GM18909 (cell line): ENCODE measurements around the gene INO80B.

Experiments
- ATAC-seq: cut with Tn5 transposase; IDR thresholded peaks from one replicate; pipeline ENCODE4 v1.9.1; 2021; ENCODE audit warnings: mild to moderate bottlenecking; ENCODE audit not compliant: unreplicated experiment, poor library complexity

Gene INO80B

DNA sequence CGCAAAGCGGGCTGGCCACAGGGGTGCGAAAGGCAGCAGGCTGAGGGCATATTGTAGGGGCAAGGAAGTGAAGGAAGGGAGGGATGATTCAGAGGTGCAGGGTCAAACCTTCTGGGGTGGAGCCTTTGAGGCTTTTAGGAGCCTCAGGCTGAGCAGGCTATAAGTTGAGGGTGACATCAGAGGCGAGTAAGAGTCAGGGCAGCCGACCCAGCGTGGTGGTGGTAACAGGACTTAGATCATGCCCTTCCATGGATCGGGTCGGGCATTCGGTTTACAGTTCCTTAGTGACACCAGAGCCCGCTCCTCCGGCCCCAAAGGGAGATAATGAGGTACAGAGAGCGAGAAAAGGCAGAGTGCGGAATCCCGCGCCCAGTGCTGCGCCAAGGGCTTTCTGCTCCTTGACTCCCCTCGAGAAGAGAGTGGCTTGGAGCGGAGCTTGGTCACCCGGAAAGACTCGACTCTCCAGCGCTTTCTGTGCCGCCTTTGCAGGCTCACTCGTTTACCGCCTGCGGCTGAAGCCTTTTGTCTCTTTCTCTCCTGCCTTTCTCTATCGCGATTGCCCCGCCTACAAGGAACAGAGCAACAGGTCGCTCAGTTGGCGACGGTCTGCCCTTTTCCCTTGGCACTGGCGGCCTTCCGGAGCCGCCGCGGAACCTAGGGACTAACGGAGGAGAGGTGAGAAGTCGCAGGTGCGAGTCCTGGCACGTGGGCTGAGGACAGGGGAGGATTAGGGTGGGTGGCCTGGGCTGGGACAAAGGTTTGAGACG lies 43.8 kb downstream of the INO80B start:
- no peak for ATAC-seq

DNA sequence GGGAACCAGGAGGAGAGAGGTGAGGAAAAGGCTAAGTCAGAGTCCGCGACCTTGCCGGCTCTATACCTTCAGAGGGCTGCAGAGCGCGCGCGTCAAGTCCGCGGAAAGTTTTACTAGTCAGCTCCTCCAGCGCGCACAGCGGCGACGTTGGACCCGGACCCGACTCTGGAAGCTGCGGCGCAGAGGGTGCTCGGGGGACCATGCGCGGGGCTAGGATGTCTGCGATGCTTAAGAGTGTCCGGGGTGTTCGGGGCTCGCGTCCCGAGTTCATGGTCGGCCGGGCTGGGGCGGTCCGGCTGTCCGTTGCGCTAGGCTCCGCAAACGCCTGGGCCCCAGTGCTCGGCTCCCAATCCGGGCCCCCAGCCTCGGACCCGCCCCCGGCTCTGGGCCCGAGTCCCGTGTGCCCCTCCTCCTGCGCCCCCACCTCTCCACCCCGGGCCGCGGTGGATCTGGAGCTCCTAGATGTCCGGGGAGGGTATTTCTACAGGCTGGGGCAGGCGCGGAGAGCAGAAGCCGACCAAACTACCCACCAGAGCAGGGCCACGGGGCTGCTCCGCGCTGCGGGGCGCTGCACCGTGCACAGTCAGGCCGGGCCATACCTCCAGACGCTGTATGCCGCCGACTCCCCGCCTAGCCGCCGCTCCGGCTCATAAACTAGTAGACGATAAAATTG lies 44.5 kb downstream of the INO80B start, which contains the start of gene LBX2:
TSS of gene LBX2 (minus strand) at position 337 of the 673 bp plus-strand sequence. CDS start at position 271, 66 bp downstream.
- no peak for ATAC-seq

DNA sequence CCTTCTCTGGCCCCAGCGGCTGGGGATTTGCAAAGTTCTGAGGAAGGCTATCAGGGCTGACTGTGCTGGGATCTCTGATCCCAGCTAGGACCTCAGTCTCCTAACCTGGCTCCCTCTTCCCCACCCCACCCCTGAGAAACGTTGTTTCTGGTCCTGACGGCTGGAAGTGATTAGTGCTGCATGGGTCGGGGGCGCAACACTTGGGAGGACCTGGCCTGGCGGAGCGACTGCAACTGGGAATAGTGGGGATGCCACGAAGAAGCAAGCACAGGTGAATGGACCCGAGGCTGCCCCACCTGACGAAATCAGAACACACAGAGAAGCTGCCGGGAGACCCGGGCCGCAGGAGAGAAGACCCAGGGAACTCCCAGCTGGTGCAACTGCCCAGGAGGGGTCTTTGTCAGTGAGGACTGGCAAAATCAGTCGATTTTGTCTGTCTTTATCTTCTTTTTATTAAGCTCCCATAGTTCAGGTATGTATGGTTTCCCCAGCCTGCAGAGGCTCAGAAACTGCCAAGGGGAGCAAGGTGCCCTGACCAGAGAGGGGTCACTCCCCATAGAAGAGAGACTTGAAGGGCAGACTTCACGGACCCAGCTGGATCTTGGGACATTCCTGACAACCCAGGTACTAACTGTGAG lies 45.2 kb downstream of the INO80B start:
- ATAC-seq, result no peak

DNA sequence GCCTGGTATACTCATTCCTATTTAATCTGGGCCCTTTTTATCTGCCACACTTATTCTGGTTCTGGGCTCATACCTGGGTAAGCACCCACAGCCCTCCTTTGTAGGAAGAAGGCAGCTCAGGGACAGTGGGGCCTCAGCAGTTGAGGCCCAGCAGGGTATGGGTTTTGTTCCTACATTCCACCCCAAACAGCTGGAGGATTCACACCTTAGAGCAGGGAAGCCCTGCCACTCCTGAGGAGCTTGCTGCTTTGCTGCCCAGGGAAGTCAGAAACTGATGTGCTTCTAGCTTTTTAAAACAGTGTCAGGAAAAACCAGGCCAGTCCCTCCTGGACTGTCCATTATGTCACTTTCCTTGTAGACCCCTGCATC lies 45.7 kb downstream of the INO80B start:
- no peak for ATAC-seq

DNA sequence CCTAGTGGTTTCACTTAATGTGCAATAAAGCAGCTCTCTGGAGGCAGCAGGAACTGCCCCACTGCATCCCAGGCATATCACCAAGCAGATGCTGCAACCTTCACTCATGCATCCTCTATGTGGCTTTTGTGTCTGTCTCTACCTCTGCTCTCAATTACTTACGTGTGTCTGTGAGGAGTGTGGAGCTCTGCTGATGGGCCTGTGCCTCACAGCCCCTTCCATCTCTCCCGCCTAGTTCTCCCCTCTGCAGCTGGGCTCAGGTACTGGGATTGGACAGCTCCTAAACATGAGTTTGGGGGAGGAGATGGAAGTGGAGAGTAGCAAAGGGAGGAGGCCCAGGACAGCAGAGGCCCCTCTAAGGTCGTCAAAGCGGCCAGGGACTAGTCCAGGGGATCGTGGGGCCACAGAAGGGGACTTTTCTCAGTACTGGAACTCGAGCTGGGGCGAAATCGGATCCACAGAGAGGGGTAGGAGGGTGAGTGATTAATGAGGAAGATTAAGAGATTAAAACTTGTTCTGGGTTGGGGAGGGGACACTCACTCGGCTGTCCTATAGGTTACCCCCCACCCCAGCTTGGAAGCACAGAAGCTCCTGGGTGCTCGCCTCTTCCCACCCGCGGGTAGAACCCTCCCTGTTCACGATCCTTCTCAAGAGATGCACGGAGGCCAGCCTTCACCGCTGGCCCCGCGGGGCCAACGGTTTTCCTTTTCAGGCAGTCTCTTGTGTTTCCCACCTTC lies 46.6 kb downstream of the INO80B start:
- ATAC-seq, result no peak

DNA sequence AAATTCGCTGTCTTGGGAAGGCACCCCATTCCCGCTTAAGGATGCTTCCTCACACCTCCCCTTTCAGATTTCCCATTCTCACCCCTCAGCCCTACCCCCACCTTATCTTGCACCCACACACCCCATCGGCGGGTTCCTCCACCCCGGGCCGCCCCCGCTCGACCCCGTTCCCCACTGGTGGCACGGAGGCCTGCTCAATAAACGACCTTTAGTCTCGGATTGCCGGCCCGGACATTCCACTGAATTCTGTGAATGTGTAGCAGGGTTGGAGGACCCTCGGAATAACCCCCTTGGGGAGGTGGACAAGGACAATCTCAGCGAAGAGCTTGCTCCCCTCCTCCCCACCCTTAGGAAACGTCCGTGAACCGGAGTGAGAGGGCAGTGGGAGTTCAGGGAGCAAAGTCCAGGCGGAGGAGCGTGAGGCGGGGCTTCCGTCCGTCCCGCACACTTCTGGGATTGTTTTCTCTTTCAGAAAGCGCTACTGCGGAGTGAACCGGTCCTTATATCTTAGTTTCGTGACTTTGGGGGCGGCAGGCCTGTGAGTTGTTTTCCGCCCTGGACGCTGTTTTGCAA lies 47.3 kb downstream of the INO80B start:
- ATAC-seq, result no peak

DNA sequence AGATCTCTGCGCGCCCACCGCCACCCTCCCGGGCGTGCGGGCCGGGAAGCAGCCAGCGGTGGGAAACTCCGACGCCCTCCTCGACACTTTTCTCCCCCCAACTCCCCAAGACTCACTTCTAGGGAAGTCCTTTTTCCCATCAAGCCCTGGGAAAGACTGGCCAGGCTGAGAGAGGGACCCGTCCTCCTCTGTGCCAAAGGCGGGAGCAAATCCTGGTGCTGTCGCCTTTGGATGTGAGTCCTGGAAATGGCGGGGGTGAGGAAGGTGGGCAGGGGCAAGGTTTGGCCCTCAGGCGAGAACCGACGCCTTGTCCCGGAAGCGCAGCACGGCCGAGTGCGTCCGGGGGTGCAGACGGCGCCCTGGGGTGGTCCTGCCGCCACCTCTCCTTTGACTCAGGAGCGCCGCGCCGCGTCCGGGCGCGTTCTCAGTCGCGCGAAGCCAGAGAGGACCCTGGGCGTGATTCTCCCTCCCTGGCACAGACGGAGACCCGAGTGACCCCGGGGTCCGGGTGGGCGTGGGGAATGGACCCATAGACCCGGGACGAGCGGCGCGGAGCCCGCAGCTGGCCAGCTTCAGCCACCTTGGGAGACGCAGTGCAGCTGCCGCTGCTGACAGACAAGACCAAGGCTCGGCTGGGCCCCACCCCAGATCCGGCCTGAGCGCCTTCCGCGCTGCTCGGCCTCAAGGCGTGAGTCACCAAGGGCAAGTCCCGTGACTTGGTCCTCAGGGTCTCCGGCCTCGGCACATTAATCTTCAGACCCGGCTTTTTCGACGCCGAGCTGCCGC lies 48.0 kb downstream of the INO80B start:
- ATAC-seq, result peak; percentile 39

DNA sequence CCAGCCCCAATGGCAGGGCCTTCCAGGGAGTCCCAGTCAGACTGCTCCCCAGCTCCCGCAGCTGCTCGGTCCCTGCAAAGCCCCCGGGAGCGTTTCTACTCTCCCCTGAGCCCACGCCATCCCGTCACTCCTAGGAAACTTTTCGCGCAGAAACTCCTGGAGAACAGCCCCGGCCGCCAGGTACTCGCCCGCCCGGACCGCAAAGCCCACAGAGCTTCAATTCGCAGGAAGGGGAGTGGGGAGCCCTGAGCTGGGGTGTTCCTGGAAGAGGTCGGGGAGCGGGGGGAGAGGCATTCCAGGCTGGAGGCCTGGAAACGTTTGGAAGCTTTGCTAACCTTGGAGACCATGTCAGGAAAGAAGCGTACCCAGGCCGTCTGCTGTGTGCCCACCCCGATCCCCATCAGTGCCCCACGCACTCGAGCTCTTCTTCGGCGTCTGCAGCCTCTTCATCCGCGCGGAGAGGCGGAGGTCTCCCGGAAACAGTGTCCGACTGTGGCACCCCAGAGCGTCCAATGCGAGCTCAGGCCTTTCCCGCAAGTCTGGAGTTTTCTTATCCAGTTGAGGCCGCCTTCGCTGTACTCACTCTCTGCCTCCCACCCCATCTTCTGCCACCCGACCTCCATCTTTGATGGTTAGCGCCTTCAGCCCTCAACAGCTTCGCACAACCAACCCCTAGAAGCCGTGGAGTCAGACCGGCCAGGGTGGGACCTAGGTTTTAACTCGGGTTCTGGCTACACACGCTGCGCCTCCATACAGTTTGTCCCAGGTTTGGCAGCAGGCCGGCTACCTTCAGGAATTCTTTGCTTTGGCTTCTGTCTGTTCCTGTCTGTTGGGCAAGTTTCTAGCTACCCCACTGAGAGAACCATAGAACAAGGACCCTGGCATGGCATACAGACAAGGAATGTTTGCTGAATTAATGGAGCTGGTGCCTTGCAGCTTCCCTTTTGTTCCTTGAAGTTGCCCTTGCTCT lies 48.9 kb downstream of the INO80B start:
- no peak for ATAC-seq

DNA sequence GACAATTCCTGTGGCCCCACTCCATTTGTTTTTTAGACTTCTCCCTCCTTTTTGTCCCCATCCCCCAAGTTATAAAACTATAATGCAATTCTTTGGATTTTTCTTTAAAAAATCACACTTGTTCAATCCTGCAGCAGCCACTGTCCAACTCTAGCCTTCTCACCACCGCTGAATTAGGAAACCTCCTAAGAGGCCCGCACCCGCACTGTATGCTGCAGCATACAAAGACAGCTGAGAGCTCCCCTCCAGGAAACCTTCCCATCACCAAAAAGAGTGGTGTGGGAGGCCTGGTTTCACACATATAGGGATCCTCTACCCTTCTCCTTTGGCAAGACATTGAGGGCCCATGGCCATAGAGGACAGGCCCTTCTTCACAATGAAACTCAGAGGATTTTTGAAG lies 49.7 kb downstream of the INO80B start:
- no peak for ATAC-seq

DNA sequence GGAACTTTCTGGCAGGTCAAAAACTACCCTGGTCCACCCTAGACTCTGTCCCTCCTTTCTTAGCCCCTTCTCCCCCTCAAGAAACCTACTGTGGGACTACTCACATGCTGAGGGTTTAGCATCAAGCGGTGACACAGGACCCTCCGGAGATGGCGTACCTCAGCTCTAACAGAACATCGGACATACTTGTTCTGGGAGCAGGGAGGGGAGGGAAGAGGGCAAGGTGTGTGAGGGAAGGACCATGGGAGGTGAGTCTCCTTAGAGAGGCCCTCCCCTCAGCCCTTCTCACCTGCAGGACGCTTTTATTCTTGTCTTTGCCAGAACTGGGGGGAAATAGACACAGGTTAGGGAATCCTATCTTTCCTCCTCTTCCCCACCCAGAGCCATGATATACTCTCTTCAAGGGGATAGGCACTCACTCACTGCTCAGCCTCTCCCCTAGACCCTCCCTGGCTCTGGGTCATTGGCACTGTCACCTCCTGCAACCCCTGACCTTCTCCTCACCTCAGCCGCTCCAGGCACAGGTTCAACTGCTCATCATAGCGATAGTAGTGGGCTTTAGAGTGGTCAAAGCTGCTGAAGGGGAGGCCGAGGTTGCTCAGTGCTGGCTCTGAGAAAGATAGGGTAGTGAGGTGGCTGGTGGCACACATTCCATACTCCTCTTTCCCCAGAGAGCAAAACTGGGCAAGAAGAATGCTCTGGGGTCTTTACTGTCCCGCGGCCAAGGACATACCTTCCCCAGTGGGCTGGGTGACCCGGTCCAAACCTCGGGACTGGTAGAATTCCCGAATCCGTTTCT lies 50.8 kb downstream of the INO80B start:
- no peak for ATAC-seq

DNA sequence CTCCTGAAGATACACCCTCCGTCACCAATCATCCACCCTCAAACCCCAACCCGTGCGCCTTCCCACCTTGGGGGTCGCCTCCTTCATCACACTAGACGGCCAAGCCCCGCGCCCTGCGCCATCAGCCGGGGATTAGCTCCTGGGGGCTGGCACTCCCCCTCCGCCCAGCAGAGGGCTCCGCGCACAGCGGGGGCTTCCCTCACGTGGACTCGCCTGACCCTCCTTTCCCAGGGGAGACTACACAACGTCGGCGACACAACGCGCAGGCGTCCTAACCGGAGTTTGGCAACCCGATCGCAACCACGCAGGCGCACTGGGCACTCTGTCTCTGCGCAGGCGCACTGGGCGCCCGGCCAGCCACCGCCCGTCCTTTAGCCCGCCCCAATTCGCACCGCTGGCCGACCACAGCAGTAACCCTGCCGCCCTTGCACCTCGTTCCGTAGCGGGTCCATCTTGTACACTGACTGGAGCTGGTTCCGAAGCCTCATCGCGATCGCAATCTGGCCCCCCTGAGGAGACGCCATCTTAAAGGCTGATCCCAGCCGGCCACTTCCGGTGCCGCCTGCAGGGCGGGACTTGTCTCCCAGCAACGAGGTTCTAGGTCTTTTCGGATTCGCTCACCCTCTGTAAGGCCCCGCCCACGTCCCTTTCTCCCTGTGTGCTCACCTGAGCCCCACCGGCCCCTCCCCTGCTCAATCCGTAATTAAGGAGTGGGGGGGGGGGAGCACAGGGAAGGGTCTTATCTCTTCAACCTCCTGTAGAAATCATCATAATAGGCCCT lies 52.4 kb downstream of the INO80B start, which contains the start of gene PCGF1:
TSS of gene PCGF1 (minus strand) at position 551 of the 781 bp plus-strand sequence. CDS start at position 524, 27 bp downstream.
- ATAC-seq, result peak; percentile 90
